Fibroblast of skin of scalp (primary cell): Measurements from ENCODE around the gene HRH4. TPM values are rescaled to one million over a fixed set of nuclear protein-coding genes. Genes with fewer than 3 reads are reported as not detected.

Source experiments
- DNase-seq: peaks from one replicate; pipeline ENCODE4 v3.0.0-alpha.2; 2013
- polyA plus RNA-seq, 2 experiments: library from polyadenylated mRNA; unstranded; fragments of 120-200 nt; gene quantifications; one replicate each; pipeline ENCODE4 v1.2.1, GENCODE V29; 2013; ENCODE audit not compliant: insufficient read length in 2 of 2

The HRH4 gene
- not detected for polyA plus RNA-seq (2013, experiment 1 of 2; ENCODE audit: insufficient read length)
- not detected for polyA plus RNA-seq (2013, experiment 2 of 2; ENCODE audit: insufficient read length)

GRCh38 chr18:24460388-24460787, at the start of gene HRH4:
Gene HRH4, plus strand, starts transcription at chr18:24460637. Its CDS starts 92 bp downstream, at chr18:24460729.
- no peak for DNase-seq

- DNase-seq: no peak
These were observed 47.3 kb upstream of the HRH4 start for GRCh38 chr18:24413148-24413547.

- no peak for DNase-seq
These were observed 46.0 kb upstream of the HRH4 start for GRCh38 chr18:24414349-24415003.

GRCh38 chr18:24417480-24417879, 43.0 kb upstream of the HRH4 start:
- DNase-seq: no peak

- DNase-seq: no peak
These were observed 39.9 kb upstream of the HRH4 start for GRCh38 chr18:24420551-24420950.

- DNase-seq: no peak
These were observed 38.6 kb upstream of the HRH4 start for GRCh38 chr18:24421831-24422230.

GRCh38 chr18:24426073-24426397, 34.4 kb upstream of the HRH4 start:
- no peak for DNase-seq

GRCh38 chr18:24426398-24427294, 33.8 kb upstream of the HRH4 start, which contains the start of gene IMPACT:
Gene IMPACT, plus strand, starts transcription at chr18:24426670. Its CDS starts 87 bp downstream, at chr18:24426757.
- DNase-seq: peak; percentile 88

- peak; percentile 4 for DNase-seq
These were observed 33.0 kb upstream of the HRH4 start for GRCh38 chr18:24427484-24427883.

- no peak for DNase-seq
These were observed 31.7 kb upstream of the HRH4 start for GRCh38 chr18:24428709-24429108.

GRCh38 chr18:24429188-24429587, 31.2 kb upstream of the HRH4 start:
- DNase-seq: no peak

- DNase-seq: no peak
These were observed 27.8 kb upstream of the HRH4 start for GRCh38 chr18:24432618-24433017.

- DNase-seq: no peak
These were observed 23.5 kb upstream of the HRH4 start for GRCh38 chr18:24436939-24437338.

- DNase-seq: no peak
These were observed 16.6 kb upstream of the HRH4 start for GRCh38 chr18:24443870-24444269.

GRCh38 chr18:24446453-24446852, 14.0 kb upstream of the HRH4 start:
- DNase-seq: no peak

- DNase-seq: no peak
These were observed 13.4 kb upstream of the HRH4 start for GRCh38 chr18:24446953-24447538.

- no peak for DNase-seq
These were observed 12.5 kb upstream of the HRH4 start for GRCh38 chr18:24447961-24448360.

GRCh38 chr18:24456549-24456948, 3.9 kb upstream of the HRH4 start:
- no peak for DNase-seq

- DNase-seq: no peak
These were observed 665 bp upstream of the HRH4 start for GRCh38 chr18:24459772-24460171.

- DNase-seq: no peak
These were observed 1.6 kb downstream of the HRH4 start for GRCh38 chr18:24461996-24462395.

GRCh38 chr18:24462838-24463775, 2.7 kb downstream of the HRH4 start:
- no peak for DNase-seq

GRCh38 chr18:24465486-24465885, 5.0 kb downstream of the HRH4 start:
- DNase-seq: no peak
